NCI-H128 (cell line): Measurements from ENCODE around the gene DEPP1.

ENCODE experiments used
- DNase-seq: peaks from one replicate; lab custom pipeline; 2025; ENCODE audit not compliant: unreplicated experiment; lab: John Stamatoyannopoulos, UW

The DEPP1 gene

GRCh38 chr10:44934416-44935200 lies 44.0 kb downstream of the DEPP1 start:
- DNase-seq, result no peak

GRCh38 chr10:44933451-44934321 lies 44.9 kb downstream of the DEPP1 start:
- no peak for DNase-seq

GRCh38 chr10:44932517-44933450 lies 45.8 kb downstream of the DEPP1 start:
- DNase-seq, result peak; percentile 42

- no peak for DNase-seq
Measured at GRCh38 chr10:44931621-44932516, 46.7 kb downstream of the DEPP1 start.

- no peak for DNase-seq
Measured at GRCh38 chr10:44930904-44931620, 47.5 kb downstream of the DEPP1 start.

GRCh38 chr10:44929356-44930255 lies 49.0 kb downstream of the DEPP1 start:
- DNase-seq, result no peak

GRCh38 chr10:44928462-44928861 lies 50.1 kb downstream of the DEPP1 start:
- DNase-seq, result no peak

- no peak for DNase-seq
Measured at GRCh38 chr10:44927352-44927751, 51.3 kb downstream of the DEPP1 start.

- DNase-seq, result no peak
Measured at GRCh38 chr10:44926751-44927351, 51.8 kb downstream of the DEPP1 start.
